Osteocyte (in vitro differentiated cells): ENCODE results near the gene FAN1. TPM values are rescaled to one million over a fixed set of nuclear protein-coding genes. Genes with fewer than 3 reads are reported as not detected.

ENCODE experiments used
- DNase-seq: peaks from one replicate; pipeline ENCODE4 v3.0.0; 2021; ENCODE audit warnings: mixed read lengths; ENCODE audit not compliant: unreplicated experiment; ENCODE audit errors: extremely low spot score
- H3K27ac Mint-ChIP-seq: one replicate; pipeline ENCODE4 v1.8.0; 2021; ENCODE audit warnings: mild to moderate bottlenecking, mixed read lengths; ENCODE audit not compliant: unreplicated experiment
- H3K27me3 Mint-ChIP-seq: one replicate; pipeline ENCODE4 v1.8.0; 2021; ENCODE audit warnings: mixed read lengths; ENCODE audit not compliant: unreplicated experiment
- H3K36me3 Mint-ChIP-seq: one replicate; pipeline ENCODE4 v1.8.0; 2021; ENCODE audit warnings: mixed read lengths; ENCODE audit not compliant: unreplicated experiment
- H3K4me1 Mint-ChIP-seq: one replicate; pipeline ENCODE4 v1.8.0; 2021; ENCODE audit warnings: mixed read lengths; ENCODE audit not compliant: unreplicated experiment
- H3K4me3 Mint-ChIP-seq: one replicate; pipeline ENCODE4 v1.8.0; 2021; ENCODE audit warnings: mild to moderate bottlenecking, moderate library complexity, mixed read lengths; ENCODE audit not compliant: unreplicated experiment
- H3K9me3 Mint-ChIP-seq: one replicate; pipeline ENCODE4 v1.8.0; 2021; ENCODE audit warnings: mixed read lengths; ENCODE audit not compliant: unreplicated experiment
- CTCF ChIP-seq: fragments of 200-600 bp; sonication (generic); IDR thresholded peaks from 2 replicates; pipeline ENCODE4 v1.5.0; 2021; ENCODE audit warnings: antibody characterized with exemption, mild to moderate bottlenecking, moderate library complexity
- total RNA-seq: library from RNA; stranded (reverse); gene quantifications from 2 replicates; pipeline ENCODE4 v1.2.1, GENCODE V29; 2021

Gene FAN1
- total RNA-seq, 1 donor from 2014 or later = 21.5 TPM

GRCh38 chr15:30979457-30979856 lies 75.7 kb downstream of the FAN1 start:
- no peak for TF ChIP-seq CTCF
- no peaks in the 10 kb centered on the region for H3K9me3 Mint-ChIP-seq
- DNase-seq = no peak

GRCh38 chr15:30984118-30984517 lies 80.4 kb downstream of the FAN1 start:
- peaks cover 24% of the 10 kb centered on the region for H3K4me1 Mint-ChIP-seq
- H3K9me3 Mint-ChIP-seq = no peaks in the 10 kb centered on the region
- no peak for DNase-seq
- H3K4me3 Mint-ChIP-seq = no peak overlapping the region
- no peak for TF ChIP-seq CTCF
- no peaks in the 10 kb centered on the region for H3K27me3 Mint-ChIP-seq
- no peak overlapping the region for H3K27ac Mint-ChIP-seq
- peaks cover 38% of the 10 kb centered on the region for H3K36me3 Mint-ChIP-seq

More at GRCh38 chr15:30979457-30979856, 75.7 kb downstream of the FAN1 start:
- Mint-ChIP-seq H3K27me3 (no peaks in the 10 kb centered on the region), H3K36me3 (peaks cover 36% of the 10 kb centered on the region), H3K4me3 (no peak overlapping the region), H3K27ac (no peak overlapping the region), H3K4me1 (peaks cover 8% of the 10 kb centered on the region)

- H3K9me3 Mint-ChIP-seq = no peaks in the 10 kb centered on the region
- no peak for DNase-seq
- H3K27me3 Mint-ChIP-seq = no peaks in the 10 kb centered on the region
- H3K27ac Mint-ChIP-seq = peak overlapping the region; percentile 19
- H3K4me3 Mint-ChIP-seq = no peak overlapping the region
- TF ChIP-seq CTCF = no peak
- peaks cover 33% of the 10 kb centered on the region for H3K36me3 Mint-ChIP-seq
- H3K4me1 Mint-ChIP-seq = peaks cover 24% of the 10 kb centered on the region
These were observed 80.8 kb downstream of the FAN1 start for GRCh38 chr15:30984542-30984941.

GRCh38 chr15:30985081-30985531 lies 81.4 kb downstream of the FAN1 start:
- no peaks in the 10 kb centered on the region for H3K27me3 Mint-ChIP-seq
- H3K9me3 Mint-ChIP-seq = no peaks in the 10 kb centered on the region
- peaks cover 29% of the 10 kb centered on the region for H3K4me1 Mint-ChIP-seq
- peaks cover 31% of the 10 kb centered on the region for H3K36me3 Mint-ChIP-seq
- H3K27ac Mint-ChIP-seq = peak overlapping the region; percentile 19
- no peak overlapping the region for H3K4me3 Mint-ChIP-seq
- no peak for TF ChIP-seq CTCF
- DNase-seq = no peak

GRCh38 chr15:30990036-30990435 lies 86.3 kb downstream of the FAN1 start:
- peak overlapping the region; percentile 91 for H3K27ac Mint-ChIP-seq
- no peaks in the 10 kb centered on the region for H3K27me3 Mint-ChIP-seq
- DNase-seq = no peak
- no peaks in the 10 kb centered on the region for H3K9me3 Mint-ChIP-seq
- no peak for TF ChIP-seq CTCF
- H3K4me1 Mint-ChIP-seq = peaks cover 20% of the 10 kb centered on the region
- peaks cover 6% of the 10 kb centered on the region for H3K36me3 Mint-ChIP-seq
- peak overlapping the region; percentile 96 for H3K4me3 Mint-ChIP-seq
